Natural killer cell (primary cell): Measurements from ENCODE around the gene DUS2. TPM values are rescaled to one million over a fixed set of nuclear protein-coding genes. Genes with fewer than 3 reads are reported as not detected.

Source experiments
- ATAC-seq, 3 donors: fragments of 150-1000 bp in 2 of 3; fragments of 200-7000 bp in 1 of 3; cut with Tn5 transposase; 1 replicate in 1 of 3; 2 replicates in 2 of 3; pipeline ENCODE4 v1.10.0; 2021; ENCODE audit warnings: mild to moderate bottlenecking in 2 of 3, moderate library complexity in 2 of 3
- DNase-seq, 2 donors: peaks; one replicate each; pipeline versions ENCODE4 v3.0.0 to v3.0.0-alpha.2; 2013 to 2021; ENCODE audit warnings: mixed read lengths in 1 of 2
- H3K27ac ChIP-seq: one replicate; pipeline ENCODE4 v1.5.1; 2013; ENCODE audit warnings: mild to moderate bottlenecking, low read length
- H3K27me3 ChIP-seq: one replicate; pipeline ENCODE4 v1.6.1; 2013; ENCODE audit warnings: low read length; ENCODE audit not compliant: control insufficient read depth, insufficient read depth
- H3K36me3 ChIP-seq: one replicate; pipeline ENCODE4 v1.6.1; 2013; ENCODE audit warnings: low read length; ENCODE audit not compliant: control insufficient read depth, insufficient read depth
- H3K4me1 ChIP-seq: one replicate; pipeline ENCODE4 v1.6.1; 2013; ENCODE audit warnings: low read length; ENCODE audit not compliant: control insufficient read depth, insufficient read depth
- H3K4me3 ChIP-seq: one replicate; pipeline ENCODE4 v1.5.1; 2013; ENCODE audit warnings: low read length
- H3K9me3 ChIP-seq: one replicate; pipeline ENCODE4 v1.6.1; 2013; ENCODE audit warnings: low read length; ENCODE audit not compliant: control insufficient read depth, insufficient read depth
- H3K27ac Mint-ChIP-seq, 2 donors: one replicate each; pipeline ENCODE4 v1.8.0; 2022; ENCODE audit warnings: mild to moderate bottlenecking in 2 of 2, mixed read lengths in 2 of 2, moderate library complexity in 1 of 2
- H3K27me3 Mint-ChIP-seq, 2 donors: one replicate each; pipeline ENCODE4 v1.8.0; 2022; ENCODE audit warnings: low read depth in 2 of 2, mixed read lengths in 2 of 2
- H3K36me3 Mint-ChIP-seq: one replicate; pipeline ENCODE4 v1.8.0; 2022; ENCODE audit warnings: mixed read lengths
- H3K4me1 Mint-ChIP-seq, 2 donors: one replicate each; pipeline ENCODE4 v1.8.0; 2022; ENCODE audit warnings: mixed read lengths in 2 of 2
- H3K4me3 Mint-ChIP-seq: one replicate; pipeline ENCODE4 v1.8.0; 2022; ENCODE audit warnings: mild to moderate bottlenecking, moderate library complexity, mixed read lengths
- H3K9me3 Mint-ChIP-seq, 2 donors: one replicate each; pipeline ENCODE4 v1.8.0; 2022; ENCODE audit warnings: mixed read lengths in 2 of 2
- WGBS: methylation state at CpG from one replicate; pipeline ENCODE4 v1.1.7; 2013; ENCODE audit warnings: missing lambda C conversion rate; ENCODE audit not compliant: insufficient coverage; 5-methylcytosine and 5-hydroxymethylcytosine counted together
- intact Hi-C: fragments of 100-400 bp; cut with micrococcal nuclease; formaldehyde crosslinking; loops from one replicate; pipeline ENCODE4 v1.14.2; 2022
- total RNA-seq, 4 donors: library from RNA; stranded (reverse); fragments of 120-200 nt in 1 of 4; gene quantifications; one replicate each; pipeline versions ENCODE4 v1.2.3 to v1.2.4, GENCODE V29; 2013 to 2022
- TF ChIP-seq, protein P1 (sequence below): fragments of 200-600 bp; IDR thresholded peaks from one replicate; pipeline ENCODE4 v1.8.0; 2022; ENCODE audit warnings: antibody characterized with exemption

The DUS2 gene
- total RNA-seq, 3 donors from 2014 or later (not counting 1 experiment from before 2014, with no cell fraction given): 21.6 to 24.2 (median 22.7) TPM

DNA sequence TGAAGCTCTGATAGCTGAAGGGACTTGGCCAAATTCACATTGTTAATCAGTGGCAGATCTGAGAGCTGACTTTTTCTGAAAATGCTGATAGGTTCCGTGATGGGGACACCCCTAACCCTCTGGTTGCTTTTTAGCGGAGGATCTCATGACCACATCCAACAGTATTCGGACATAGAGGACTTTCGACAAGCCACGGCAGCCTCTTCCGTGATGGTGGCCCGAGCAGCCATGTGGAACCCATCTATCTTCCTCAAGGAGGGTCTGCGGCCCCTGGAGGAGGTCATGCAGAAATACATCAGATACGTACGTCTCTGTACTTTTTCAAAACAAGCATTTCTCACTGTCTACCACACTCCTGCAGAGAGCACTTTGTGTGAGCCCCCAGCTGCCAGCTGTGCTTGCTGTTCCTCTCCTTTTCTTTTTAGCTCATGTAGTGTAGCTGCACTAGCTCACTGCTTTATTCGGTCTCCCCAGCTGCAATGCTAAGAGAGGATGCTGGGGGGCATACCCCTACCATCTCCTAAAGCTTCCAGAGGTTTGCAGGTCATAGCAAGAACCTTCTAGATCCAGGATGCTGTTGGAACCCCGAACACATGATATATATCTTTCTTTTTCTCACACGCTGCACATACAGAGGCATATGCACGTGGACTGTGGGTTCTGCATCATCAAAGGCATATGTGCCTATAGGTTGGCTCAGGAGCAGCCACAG, 47.9 kb downstream of the DUS2 start:
- ATAC-seq: peak in 2 of 3 donors; percentile 6 to 27
- TF ChIP-seq, protein P1, sequence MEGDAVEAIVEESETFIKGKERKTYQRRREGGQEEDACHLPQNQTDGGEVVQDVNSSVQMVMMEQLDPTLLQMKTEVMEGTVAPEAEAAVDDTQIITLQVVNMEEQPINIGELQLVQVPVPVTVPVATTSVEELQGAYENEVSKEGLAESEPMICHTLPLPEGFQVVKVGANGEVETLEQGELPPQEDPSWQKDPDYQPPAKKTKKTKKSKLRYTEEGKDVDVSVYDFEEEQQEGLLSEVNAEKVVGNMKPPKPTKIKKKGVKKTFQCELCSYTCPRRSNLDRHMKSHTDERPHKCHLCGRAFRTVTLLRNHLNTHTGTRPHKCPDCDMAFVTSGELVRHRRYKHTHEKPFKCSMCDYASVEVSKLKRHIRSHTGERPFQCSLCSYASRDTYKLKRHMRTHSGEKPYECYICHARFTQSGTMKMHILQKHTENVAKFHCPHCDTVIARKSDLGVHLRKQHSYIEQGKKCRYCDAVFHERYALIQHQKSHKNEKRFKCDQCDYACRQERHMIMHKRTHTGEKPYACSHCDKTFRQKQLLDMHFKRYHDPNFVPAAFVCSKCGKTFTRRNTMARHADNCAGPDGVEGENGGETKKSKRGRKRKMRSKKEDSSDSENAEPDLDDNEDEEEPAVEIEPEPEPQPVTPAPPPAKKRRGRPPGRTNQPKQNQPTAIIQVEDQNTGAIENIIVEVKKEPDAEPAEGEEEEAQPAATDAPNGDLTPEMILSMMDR: no peak
- H3K36me3 Mint-ChIP-seq: peaks cover 7% of the 10 kb centered on the region
- peak overlapping the region; percentile 63 for H3K27ac ChIP-seq
- H3K4me1 Mint-ChIP-seq: peaks cover 77 to 89% of the 10 kb centered on the region in 2 donors
- 50% methylated on average over 14 of the region's 14 CpGs for WGBS
- peak in 1 of 2 donors; percentile 58 for DNase-seq
- peaks cover 23% of the 10 kb centered on the region for H3K36me3 ChIP-seq
- peak overlapping the region; percentile 75 for H3K4me3 Mint-ChIP-seq
- H3K4me1 ChIP-seq: peaks cover 86% of the 10 kb centered on the region
- H3K27me3 Mint-ChIP-seq: no peaks in the 10 kb centered on the region
- H3K9me3 Mint-ChIP-seq: no peaks in the 10 kb centered on the region
- no peaks in the 10 kb centered on the region for H3K9me3 ChIP-seq
- H3K4me3 ChIP-seq: no peak overlapping the region
- H3K27ac Mint-ChIP-seq: peak overlapping the region; percentile 94 to 96
- intact Hi-C loops: loop anchor here (1.0 to 5.0 kb wide), 2 partner anchors 10 to 46 kb away; no protein-coding TSS in a partner anchor
- H3K27me3 ChIP-seq: no peaks in the 10 kb centered on the region

DNA sequence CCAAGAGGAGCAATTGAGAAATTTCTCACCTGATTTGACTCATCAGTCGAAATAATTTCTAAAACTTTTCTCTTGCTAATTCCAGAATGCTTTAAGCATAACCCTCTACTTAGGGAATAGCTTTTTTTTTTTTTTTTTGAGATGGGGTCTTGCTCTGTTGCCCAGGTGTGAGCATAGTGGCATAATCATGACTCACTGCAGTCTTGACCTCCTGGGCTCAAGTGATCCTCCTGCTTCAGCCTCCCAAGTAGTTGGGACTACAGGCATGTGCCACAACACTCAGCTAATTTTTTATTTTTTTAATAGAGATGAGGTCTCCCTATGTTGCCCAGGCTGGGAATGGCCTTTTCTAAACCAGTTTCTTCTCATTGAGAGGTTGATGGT, 48.4 kb downstream of the DUS2 start:
- TF ChIP-seq, protein P1: no peak
- intact Hi-C loops: loop anchor here (1.0 to 5.0 kb wide), 2 partner anchors 10 to 46 kb away; no protein-coding TSS in a partner anchor
- Histone ChIP-seq H3K4me1 (peaks cover 86% of the 10 kb centered on the region), H3K27ac (peak overlapping the region; percentile 37), H3K4me3 (no peak overlapping the region), H3K36me3 (peaks cover 24% of the 10 kb centered on the region), H3K27me3 (no peaks in the 10 kb centered on the region), H3K9me3 (no peaks in the 10 kb centered on the region)
- no peaks in the 10 kb centered on the region for H3K27me3 Mint-ChIP-seq
- peak overlapping the region; percentile 94 to 96 for H3K27ac Mint-ChIP-seq
- DNase-seq (no peak), ATAC-seq (no peak)
- H3K36me3 Mint-ChIP-seq: peaks cover 7% of the 10 kb centered on the region
- H3K9me3 Mint-ChIP-seq: no peaks in the 10 kb centered on the region
- H3K4me3 Mint-ChIP-seq: peak overlapping the region; percentile 75
- no CpG with 5 or more reads among the region's 1 CpG for WGBS
- peaks cover 77 to 89% of the 10 kb centered on the region in 2 donors for H3K4me1 Mint-ChIP-seq

DNA sequence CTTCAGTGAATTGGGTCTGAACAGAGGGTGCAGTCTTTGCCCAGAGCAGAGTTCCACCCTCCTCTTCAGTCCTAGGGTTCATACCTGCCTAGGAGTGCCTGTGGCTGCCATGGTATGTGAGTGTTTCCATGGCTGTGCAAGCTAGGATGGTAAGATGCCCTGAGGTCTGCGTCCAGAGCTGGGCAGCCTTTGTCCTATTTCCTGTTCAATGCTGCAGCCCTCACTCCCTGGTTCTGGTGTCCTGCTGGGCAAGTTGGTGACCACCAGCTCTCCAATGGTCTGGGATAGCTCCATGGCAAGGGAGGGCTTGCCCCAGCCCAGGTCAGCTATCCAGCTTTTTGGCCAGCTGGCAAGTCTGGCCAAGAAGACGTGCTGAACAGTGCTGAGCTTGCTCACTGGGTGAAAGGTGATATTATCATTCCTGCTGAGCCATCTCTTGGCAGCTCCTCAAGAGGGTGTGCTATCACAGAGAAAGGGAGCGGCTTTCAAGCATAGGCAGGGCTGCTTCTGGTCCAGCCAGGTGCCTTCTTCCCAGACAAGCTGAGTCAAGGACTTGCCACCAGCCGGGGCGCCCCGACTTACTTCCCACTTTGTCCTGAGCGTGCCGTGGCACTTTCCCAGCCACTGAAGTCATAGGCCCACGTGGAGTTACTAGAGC, 49.1 kb downstream of the DUS2 start:
- H3K9me3 Mint-ChIP-seq: no peaks in the 10 kb centered on the region

More for the DNA sequence above, 49.1 kb downstream of the DUS2 start:
- Histone ChIP-seq H3K4me1 (peaks cover 91% of the 10 kb centered on the region), H3K9me3 (no peaks in the 10 kb centered on the region), H3K36me3 (peaks cover 24% of the 10 kb centered on the region), H3K4me3 (no peak overlapping the region), H3K27ac (peak overlapping the region; percentile 37), H3K27me3 (no peaks in the 10 kb centered on the region)
- DNase-seq: peak in 1 of 2 donors; percentile 21
- peaks cover 77 to 88% of the 10 kb centered on the region in 2 donors for H3K4me1 Mint-ChIP-seq
- 90% methylated on average over 8 of the region's 9 CpGs for WGBS
- TF ChIP-seq, protein P1: no peak
- no peak overlapping the region for H3K4me3 Mint-ChIP-seq
- intact Hi-C loops: loop anchor here (5.0 kb wide), 1 partner anchor 45 kb away; no protein-coding TSS in a partner anchor
- no peaks in the 10 kb centered on the region for H3K27me3 Mint-ChIP-seq
- no peak for ATAC-seq
- H3K36me3 Mint-ChIP-seq: peaks cover 7% of the 10 kb centered on the region
- H3K27ac Mint-ChIP-seq: peak overlapping the region; percentile 94 to 96
